ENCODE data around the gene PKD1. TPM values are rescaled to one million over a fixed set of nuclear protein-coding genes. Genes with fewer than 3 reads are reported as not detected.

The PKD1 gene
- total and polyA plus RNA-seq, 9 donors = 63.3 to 183 (median 153) TPM

DNA sequence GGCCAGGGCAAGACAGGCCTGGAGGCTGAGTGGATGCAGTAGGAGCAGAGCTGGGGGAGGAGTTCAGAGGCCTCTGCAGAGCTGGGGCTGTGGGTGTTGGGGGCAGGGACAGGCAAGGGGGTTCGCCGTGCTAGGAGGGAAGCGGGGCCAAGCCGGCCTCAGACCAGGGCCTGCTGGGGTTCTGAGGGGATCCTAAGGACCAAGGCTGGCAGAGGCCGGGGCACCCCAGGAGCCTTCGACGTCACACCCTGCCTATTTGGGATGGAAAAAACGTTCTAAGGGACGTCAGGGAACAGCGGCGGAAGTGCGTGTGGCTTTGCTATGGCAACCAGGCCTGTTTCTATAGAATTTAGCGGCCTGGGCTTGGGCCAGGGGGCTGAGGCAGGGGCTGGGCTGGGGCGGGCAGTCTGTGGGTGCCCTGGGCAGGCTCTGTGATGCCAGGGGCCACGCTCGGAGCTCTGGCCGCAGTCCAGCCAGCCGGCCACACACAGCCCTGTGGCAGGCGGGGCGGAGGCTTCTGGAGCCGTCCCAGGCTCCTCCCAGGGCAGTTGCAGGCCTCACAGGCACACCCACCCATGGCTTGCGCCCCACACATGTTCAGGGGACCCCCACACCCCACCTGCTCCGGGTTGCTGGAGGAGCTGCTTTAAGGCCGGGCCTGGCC is 23.6 kb upstream of the PKD1 start:
- peak; percentile 93 for DNase-seq
- whole genome bisulfite sequencing (ENCODE audit: insufficient coverage) = 25% methylated on average over 23 of the region's 24 CpGs

DNA sequence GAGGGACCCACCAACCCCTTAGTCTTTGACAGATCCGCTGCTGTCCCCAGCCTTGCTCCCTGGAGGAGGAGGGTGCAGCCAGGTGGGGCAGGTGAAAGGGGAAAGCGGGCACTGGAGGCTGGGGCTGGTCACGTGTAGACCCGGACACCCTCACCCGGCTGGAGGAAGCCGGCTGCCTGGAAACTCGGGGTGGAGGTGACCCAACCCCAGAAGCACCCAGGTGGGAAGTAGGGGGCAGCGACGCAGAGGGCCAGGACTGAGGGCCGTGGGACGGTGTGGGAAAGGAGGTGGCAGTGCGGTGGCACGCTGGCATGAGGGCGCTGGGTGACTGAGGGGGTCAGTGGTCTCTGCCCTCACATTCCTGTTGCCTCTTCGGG is 22.6 kb upstream of the PKD1 start:
- peak overlapping the region; percentile 84 for H3K27ac ChIP-seq (ENCODE audit: low read length)
- H3K4me3 ChIP-seq (ENCODE audit: low read length) = no peak overlapping the region
- H3K36me3 ChIP-seq (ENCODE audit: control insufficient read depth, insufficient read depth, low read length) = peaks cover 8% of the 10 kb centered on the region
- DNase-seq = no peak
- H3K4me1 ChIP-seq (ENCODE audit: control insufficient read depth, insufficient read depth, low read length) = peaks cover 84% of the 10 kb centered on the region
- no peaks in the 10 kb centered on the region for H3K27me3 ChIP-seq (ENCODE audit: control insufficient read depth, insufficient read depth, low read length)
- WGBS (ENCODE audit: insufficient coverage) = 79% methylated on average over 12 of the region's 15 CpGs
- H3K9me3 ChIP-seq (replicated peaks; ENCODE audit: control insufficient read depth, low read depth, low read length) = no peaks in the 10 kb centered on the region

More for the DNA sequence above, 23.6 kb upstream of the PKD1 start:
- Histone ChIP-seq H3K4me1 (ENCODE audit: control insufficient read depth, insufficient read depth, low read length) (peaks cover 78% of the 10 kb centered on the region), H3K27me3 (ENCODE audit: control insufficient read depth, insufficient read depth, low read length) (no peaks in the 10 kb centered on the region), H3K27ac (ENCODE audit: low read length) (peak overlapping the region; percentile 84), H3K9me3 (replicated peaks; ENCODE audit: control insufficient read depth, low read depth, low read length) (no peaks in the 10 kb centered on the region), H3K4me3 (ENCODE audit: low read length) (peak overlapping the region; percentile 19), H3K36me3 (ENCODE audit: control insufficient read depth, insufficient read depth, low read length) (peaks cover 7% of the 10 kb centered on the region)

DNA sequence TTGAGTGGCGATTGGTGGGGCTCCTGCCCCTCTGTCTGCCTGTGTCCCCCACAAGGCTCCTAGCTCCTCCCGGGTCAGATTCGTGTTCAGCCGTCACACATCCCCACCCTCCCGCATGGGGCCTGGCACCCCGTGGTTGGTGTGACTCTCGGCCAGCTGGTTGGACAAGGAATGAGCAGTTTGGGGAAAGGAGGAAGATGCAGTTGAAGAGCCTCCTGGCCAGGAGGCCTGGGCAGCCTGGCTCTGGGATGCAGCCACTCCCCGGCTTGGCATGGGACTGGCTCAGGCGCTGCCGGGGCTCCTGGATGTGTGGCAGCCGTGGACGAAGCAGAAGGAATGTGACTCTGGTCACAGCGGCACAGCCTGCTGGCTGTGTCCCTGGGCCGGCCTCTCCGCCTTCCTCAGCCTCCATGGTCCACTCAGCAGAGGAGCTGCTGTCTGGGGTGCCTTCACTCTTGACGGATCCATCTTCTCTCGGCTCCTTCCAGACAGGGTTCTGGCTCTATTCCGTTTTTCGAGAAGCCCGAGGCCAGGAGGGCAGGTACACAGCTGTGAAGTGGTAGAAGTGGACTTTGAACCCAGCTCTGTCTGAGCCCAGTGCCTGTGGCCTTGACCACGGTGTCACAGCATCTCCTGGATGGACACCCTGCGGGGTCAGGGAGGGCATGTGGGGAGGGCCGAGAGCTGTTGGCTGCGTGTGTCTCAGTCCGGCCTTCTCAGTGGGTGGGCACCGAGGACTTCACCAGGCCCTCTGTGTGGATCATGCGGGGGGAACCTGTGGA is 22.0 kb upstream of the PKD1 start:
- Histone ChIP-seq H3K4me1 (ENCODE audit: control insufficient read depth, insufficient read depth, low read length) (peaks cover 84% of the 10 kb centered on the region), H3K4me3 (ENCODE audit: low read length) (no peak overlapping the region), H3K9me3 (replicated peaks; ENCODE audit: control insufficient read depth, low read depth, low read length) (no peaks in the 10 kb centered on the region), H3K36me3 (ENCODE audit: control insufficient read depth, insufficient read depth, low read length) (peaks cover 12% of the 10 kb centered on the region), H3K27ac (ENCODE audit: low read length) (peak overlapping the region; percentile 95), H3K27me3 (ENCODE audit: control insufficient read depth, insufficient read depth, low read length) (no peaks in the 10 kb centered on the region)
- DNase-seq = no peak
- WGBS (ENCODE audit: insufficient coverage) = 89% methylated on average over 17 of the region's 27 CpGs

DNA sequence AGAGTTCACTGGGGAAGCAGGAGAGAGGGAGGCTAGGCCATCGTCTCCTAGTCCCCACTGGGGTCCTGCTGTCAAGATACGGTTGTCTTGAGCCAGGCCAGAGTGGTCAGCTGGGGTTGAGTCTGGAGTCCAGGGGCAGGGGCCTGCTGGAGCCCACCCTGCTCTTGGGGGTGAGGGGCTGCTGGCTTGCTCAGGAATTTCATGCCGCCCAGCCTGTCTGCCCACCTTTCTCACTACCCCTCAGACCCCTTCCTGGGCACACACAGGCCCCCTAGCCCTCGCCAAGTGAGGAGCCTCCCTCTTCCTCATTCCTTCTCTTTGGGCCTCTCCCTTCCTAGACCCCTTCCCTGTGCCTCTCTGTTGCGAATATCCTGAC is 21.1 kb upstream of the PKD1 start:
- peaks cover 86% of the 10 kb centered on the region for H3K4me1 ChIP-seq (ENCODE audit: control insufficient read depth, insufficient read depth, low read length)
- peak overlapping the region; percentile 95 for H3K27ac ChIP-seq (ENCODE audit: low read length)
- WGBS (ENCODE audit: insufficient coverage) = 48% methylated on average over 4 of the region's 5 CpGs

DNA sequence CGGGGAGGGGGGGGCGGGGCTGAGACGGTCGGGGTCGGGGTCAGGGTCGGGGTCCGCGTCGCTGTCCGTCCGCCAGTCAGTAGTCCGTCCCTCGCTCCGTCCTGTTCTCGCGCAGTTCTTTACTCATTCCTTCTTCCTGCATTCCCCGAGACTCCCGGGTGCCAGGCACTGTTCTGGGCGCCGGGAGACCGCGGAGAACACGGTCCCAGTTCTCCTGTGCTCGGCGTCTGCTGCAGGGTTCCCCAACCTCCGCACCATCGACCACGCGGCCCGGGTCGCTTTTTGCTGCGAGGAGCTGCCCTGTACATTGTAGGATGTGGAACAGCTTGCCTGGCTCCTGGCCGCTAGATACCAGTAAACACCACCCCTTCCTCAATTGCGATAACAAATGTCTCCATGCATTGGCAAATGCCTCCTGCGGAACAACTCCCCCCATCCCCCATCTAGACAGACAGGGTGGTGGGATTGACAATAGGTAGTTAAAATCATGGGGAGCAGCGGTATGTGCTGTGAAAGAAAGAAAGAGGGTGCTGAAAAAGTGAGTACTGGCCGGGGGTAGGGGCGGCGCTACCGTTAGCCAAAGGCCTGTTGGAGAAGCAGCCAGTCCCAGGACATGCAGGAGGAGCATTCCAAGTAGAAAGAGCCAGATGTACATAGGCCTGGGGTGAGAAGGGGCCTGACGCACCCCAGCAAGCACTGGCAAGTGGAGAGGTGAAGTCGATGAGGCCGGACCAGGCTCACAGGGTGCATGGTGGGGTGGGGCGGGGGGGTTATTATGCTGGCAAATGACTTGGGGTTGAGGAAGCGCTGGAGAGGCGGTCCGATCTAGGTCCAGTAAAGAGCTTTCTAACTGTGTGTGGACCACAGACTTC is 20.5 kb upstream of the PKD1 start:
- DNase-seq = peak; percentile 82
- 4% methylated on average over 34 of the region's 47 CpGs for WGBS (ENCODE audit: insufficient coverage)
- H3K27ac ChIP-seq (ENCODE audit: low read length) = peak overlapping the region; percentile 95
- H3K36me3 ChIP-seq (ENCODE audit: control insufficient read depth, insufficient read depth, low read length) = peaks cover 22% of the 10 kb centered on the region
- H3K4me3 ChIP-seq (ENCODE audit: low read length) = peak overlapping the region; percentile 91
- no peaks in the 10 kb centered on the region for H3K27me3 ChIP-seq (ENCODE audit: control insufficient read depth, insufficient read depth, low read length)
- H3K4me1 ChIP-seq (ENCODE audit: control insufficient read depth, insufficient read depth, low read length) = peaks cover 86% of the 10 kb centered on the region
- no peaks in the 10 kb centered on the region for H3K9me3 ChIP-seq (replicated peaks; ENCODE audit: control insufficient read depth, low read depth, low read length)

More for the DNA sequence above, 21.1 kb upstream of the PKD1 start:
- DNase-seq = no peak
- H3K9me3 ChIP-seq (replicated peaks; ENCODE audit: control insufficient read depth, low read depth, low read length) = no peaks in the 10 kb centered on the region
- H3K27me3 ChIP-seq (ENCODE audit: control insufficient read depth, insufficient read depth, low read length) = no peaks in the 10 kb centered on the region
- H3K36me3 ChIP-seq (ENCODE audit: control insufficient read depth, insufficient read depth, low read length) = peaks cover 15% of the 10 kb centered on the region
- H3K4me3 ChIP-seq (ENCODE audit: low read length) = peak overlapping the region; percentile 91

DNA sequence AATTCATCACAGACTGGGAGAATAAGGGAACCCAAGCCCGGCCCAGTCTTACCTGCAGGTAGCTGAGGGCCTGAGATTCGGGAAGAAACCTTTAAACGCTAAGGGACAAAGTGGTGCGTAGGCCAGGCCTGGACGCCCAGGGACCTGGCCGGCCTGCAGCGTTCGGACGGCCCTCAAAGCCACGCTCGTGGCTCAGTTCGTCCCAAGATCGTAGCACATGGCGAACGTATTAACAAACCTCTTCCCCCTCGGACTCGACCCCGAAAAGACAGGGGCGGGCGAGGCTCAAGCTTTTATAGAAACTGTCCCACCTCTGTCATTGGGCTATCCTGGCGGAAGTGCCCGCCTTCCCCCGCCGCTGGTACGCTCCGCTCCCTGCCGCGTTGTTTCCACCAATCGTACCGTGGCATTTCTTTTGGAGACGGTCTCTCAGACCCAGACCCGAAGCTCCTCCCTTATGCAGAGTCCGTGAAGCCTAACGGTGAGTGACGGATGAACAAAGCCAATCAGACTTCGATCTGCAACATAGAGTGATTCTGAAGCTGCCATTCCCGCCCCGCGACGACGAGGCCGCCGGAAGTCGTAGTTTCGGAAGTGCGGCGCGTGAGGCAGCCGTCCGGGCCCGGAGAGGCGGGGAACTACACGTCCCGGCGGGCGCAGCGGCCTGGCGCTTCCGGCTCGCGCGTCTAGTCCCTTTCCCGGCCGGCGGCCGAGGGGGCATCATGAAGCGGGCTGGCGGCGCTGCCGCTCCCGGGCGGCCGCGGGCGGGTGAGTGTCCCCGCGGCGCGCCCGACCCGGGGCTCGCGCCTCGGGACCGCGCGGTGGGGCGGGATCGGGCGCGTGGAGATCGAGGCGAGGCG is 19.6 kb upstream of the PKD1 start, which contains the start of gene TRAF7:
Gene TRAF7, plus strand, starts transcription at position 692 of the 860 bp plus-strand sequence. CDS start 8,139 bp downstream, outside the sequence.
- no peaks in the 10 kb centered on the region for H3K27me3 ChIP-seq (ENCODE audit: control insufficient read depth, insufficient read depth, low read length)
- peak within 1 kb of the TSS; percentile 95 for H3K27ac ChIP-seq (ENCODE audit: low read length)
- peak within 1 kb of the TSS; percentile 94 for H3K4me3 ChIP-seq (ENCODE audit: low read length)
- no peaks in the 10 kb centered on the region for H3K9me3 ChIP-seq (replicated peaks; ENCODE audit: control insufficient read depth, low read depth, low read length)
- peak; percentile 100 for DNase-seq
- peaks cover 28% of the 10 kb centered on the region for H3K36me3 ChIP-seq (ENCODE audit: control insufficient read depth, insufficient read depth, low read length)
- WGBS (ENCODE audit: insufficient coverage) = under 1% methylated on average over 84 of the region's 94 CpGs
- H3K4me1 ChIP-seq (ENCODE audit: control insufficient read depth, insufficient read depth, low read length) = peaks cover 87% of the 10 kb centered on the region

DNA sequence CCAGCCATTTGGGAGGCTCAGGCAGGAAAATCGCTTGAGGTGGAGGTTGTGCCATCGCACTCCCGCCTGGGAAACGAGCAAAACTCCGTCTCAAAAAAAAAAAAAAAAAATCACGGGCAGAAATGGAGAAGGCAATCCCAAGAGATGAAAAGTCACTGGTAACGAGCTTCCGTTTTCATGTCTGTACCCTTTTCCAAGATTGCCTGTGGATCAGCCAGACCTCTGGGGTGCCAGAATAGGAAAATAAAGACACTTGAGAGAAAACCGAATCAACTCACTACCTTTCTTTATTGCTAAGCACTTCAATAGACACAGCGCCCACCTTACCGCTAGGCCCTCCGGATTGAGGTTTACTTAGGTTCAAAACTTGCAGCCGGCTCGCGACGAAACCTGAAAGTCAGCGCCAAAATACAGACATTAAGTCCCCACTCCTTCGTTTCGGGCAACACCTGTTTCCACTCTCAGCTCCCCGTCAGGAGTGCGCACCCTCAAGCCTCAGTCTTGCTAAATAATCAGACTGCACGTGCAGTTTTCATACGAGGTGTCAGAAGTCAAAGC is 18.9 kb upstream of the PKD1 start:
- Histone ChIP-seq H3K27me3 (ENCODE audit: control insufficient read depth, insufficient read depth, low read length) (no peaks in the 10 kb centered on the region), H3K9me3 (replicated peaks; ENCODE audit: control insufficient read depth, low read depth, low read length) (no peaks in the 10 kb centered on the region), H3K4me3 (ENCODE audit: low read length) (peak overlapping the region; percentile 94), H3K4me1 (ENCODE audit: control insufficient read depth, insufficient read depth, low read length) (peaks cover 87% of the 10 kb centered on the region), H3K36me3 (ENCODE audit: control insufficient read depth, insufficient read depth, low read length) (peaks cover 30% of the 10 kb centered on the region), H3K27ac (ENCODE audit: low read length) (peak overlapping the region; percentile 87)
- WGBS (ENCODE audit: insufficient coverage) = 1% methylated on average over 14 of the region's 23 CpGs
- peak; percentile 36 for DNase-seq

DNA sequence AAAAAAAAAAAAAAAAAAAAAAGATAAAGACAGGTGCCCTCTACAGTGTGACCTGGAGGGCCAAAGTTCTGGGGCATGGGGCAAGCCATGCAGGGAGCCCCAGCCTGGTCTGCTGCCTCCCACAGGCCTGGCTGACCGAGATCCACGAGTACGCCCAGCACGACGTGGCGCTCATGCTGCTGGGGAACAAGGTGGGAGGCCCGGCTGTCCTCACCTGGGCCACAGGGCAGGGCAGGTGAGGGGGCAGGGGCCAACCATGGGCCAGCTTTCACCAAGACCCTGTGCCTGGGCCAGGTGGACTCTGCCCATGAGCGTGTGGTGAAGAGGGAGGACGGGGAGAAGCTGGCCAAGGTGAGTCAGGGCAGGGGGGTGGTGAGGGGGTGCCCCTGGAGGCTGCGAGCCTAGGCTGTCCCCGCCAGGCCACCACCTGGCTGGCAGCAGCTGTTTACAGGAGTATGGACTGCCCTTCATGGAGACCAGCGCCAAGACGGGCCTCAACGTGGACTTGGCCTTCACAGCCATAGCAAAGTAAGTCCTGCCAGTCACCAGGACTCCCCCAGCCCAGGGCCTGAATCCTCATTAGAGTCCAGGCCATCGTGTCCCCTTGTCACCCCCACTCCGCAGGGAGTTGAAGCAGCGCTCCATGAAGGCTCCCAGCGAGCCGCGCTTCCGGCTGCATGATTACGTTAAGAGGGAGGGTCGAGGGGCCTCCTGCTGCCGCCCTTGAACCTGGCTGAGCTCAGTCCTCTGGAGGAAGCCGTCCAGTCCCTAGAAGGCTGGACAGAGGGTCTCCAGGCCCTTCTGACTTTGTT is 17.2 kb upstream of the PKD1 start:
- Histone ChIP-seq H3K4me3 (ENCODE audit: low read length) (peak overlapping the region; percentile 94), H3K4me1 (ENCODE audit: control insufficient read depth, insufficient read depth, low read length) (peaks cover 82% of the 10 kb centered on the region), H3K9me3 (replicated peaks; ENCODE audit: control insufficient read depth, low read depth, low read length) (no peaks in the 10 kb centered on the region), H3K36me3 (ENCODE audit: control insufficient read depth, insufficient read depth, low read length) (peaks cover 30% of the 10 kb centered on the region), H3K27ac (ENCODE audit: low read length) (peak overlapping the region; percentile 87), H3K27me3 (ENCODE audit: control insufficient read depth, insufficient read depth, low read length) (peaks cover 3% of the 10 kb centered on the region)
- 29% methylated on average over 25 of the region's 25 CpGs for WGBS (ENCODE audit: insufficient coverage)
- DNase-seq = no peak
